Mesothelial cell of epicardium (in vitro differentiated cells): ENCODE data around the gene BRMS1L. TPM values are rescaled to one million over a fixed set of nuclear protein-coding genes. Genes with fewer than 3 reads are reported as not detected.

Experiments used
- DNase-seq, 2 experiments: peaks; one replicate each; pipeline ENCODE4 v3.0.0; 2021; ENCODE audit warnings: low spot score in 2 of 2; ENCODE audit not compliant: unreplicated experiment in 2 of 2
- H3K27ac Mint-ChIP-seq: 2 replicates; pipeline ENCODE4 v1.8.0; 2021; ENCODE audit warnings: mixed read lengths
- H3K27me3 Mint-ChIP-seq: 2 replicates; pipeline ENCODE4 v1.8.0; 2021; ENCODE audit warnings: low read depth, mixed read lengths
- H3K36me3 Mint-ChIP-seq: 2 replicates; pipeline ENCODE4 v1.8.0; 2021; ENCODE audit warnings: mixed read lengths
- H3K4me1 Mint-ChIP-seq: 2 replicates; pipeline ENCODE4 v1.8.0; 2021; ENCODE audit warnings: mixed read lengths
- H3K4me3 Mint-ChIP-seq: 2 replicates; pipeline ENCODE4 v1.8.0; 2021; ENCODE audit warnings: mild to moderate bottlenecking, moderate library complexity, mixed read lengths
- H3K9me3 Mint-ChIP-seq: 2 replicates; pipeline ENCODE4 v1.8.0; 2021; ENCODE audit warnings: mixed read lengths
- total RNA-seq: library from RNA; stranded (reverse); gene quantifications from 3 replicates; pipeline ENCODE4 v1.2.1, GENCODE V29; 2021
- TF ChIP-seq, protein P1 (sequence below): fragments of 200-600 bp; sonication (generic); IDR thresholded peaks from one replicate; pipeline ENCODE4 v1.5.0; 2021; ENCODE audit warnings: antibody characterized with exemption; ENCODE audit not compliant: unreplicated experiment

BRMS1L gene
- total RNA-seq, 1 donor from 2014 or later = 15.4 TPM

DNA sequence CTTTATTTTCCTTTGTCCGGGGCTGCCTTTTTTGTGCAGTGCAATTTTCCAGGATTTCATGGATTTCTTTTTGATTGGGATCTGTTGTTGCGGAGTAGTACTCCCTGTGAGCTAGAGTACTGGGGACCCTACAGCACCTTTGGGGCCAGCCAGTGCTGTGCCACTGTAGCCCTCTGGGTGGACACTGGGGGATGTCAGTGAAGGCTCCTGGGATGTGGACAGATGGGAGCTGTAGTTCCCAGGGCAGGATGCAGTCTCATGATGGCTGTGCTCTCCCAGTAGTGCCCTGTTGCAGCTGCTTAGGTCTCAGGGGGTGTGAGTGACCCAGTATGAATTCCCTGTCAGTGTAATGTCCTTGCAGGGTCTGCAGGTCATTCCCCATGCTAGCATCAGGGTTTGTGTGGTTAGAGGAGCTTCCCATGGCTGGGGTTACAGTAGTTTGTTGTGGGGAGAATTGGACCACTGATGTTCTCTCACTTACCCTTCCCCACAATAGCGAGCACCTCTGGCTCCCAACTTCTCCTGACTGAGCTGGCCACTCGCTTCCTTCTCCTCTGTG is 72.2 kb downstream of the BRMS1L start:
- Mint-ChIP-seq H3K27ac (no peak overlapping the region), H3K9me3 (peaks cover 34% of the 10 kb centered on the region), H3K4me1 (no peaks in the 10 kb centered on the region), H3K27me3 (peaks cover 6% of the 10 kb centered on the region), H3K36me3 (no peaks in the 10 kb centered on the region), H3K4me3 (no peak overlapping the region)
- TF ChIP-seq, protein P1, sequence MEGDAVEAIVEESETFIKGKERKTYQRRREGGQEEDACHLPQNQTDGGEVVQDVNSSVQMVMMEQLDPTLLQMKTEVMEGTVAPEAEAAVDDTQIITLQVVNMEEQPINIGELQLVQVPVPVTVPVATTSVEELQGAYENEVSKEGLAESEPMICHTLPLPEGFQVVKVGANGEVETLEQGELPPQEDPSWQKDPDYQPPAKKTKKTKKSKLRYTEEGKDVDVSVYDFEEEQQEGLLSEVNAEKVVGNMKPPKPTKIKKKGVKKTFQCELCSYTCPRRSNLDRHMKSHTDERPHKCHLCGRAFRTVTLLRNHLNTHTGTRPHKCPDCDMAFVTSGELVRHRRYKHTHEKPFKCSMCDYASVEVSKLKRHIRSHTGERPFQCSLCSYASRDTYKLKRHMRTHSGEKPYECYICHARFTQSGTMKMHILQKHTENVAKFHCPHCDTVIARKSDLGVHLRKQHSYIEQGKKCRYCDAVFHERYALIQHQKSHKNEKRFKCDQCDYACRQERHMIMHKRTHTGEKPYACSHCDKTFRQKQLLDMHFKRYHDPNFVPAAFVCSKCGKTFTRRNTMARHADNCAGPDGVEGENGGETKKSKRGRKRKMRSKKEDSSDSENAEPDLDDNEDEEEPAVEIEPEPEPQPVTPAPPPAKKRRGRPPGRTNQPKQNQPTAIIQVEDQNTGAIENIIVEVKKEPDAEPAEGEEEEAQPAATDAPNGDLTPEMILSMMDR = no peak
- DNase-seq = no peak

DNA sequence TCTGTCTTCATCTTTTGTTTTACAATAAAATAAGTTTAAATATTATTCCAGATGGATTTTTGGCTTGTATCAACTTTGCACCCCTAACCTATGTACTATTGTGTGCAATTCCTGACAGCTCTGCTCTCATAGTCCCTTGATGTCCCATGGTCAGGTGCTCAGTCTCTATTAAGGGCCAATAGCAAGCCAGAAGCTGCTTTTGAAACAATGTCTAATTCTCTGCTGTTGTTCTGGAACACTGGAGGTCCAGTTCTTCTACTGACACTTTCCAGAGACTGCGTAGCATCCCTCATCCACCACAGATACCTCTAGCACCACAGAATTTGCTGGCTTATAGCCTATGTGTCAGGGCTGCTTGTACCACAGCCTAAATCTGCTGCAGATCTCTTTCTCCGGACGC is 74.6 kb downstream of the BRMS1L start:
- DNase-seq = no peak
- Mint-ChIP-seq H3K27ac (no peak overlapping the region), H3K36me3 (no peaks in the 10 kb centered on the region), H3K27me3 (peaks cover 16% of the 10 kb centered on the region), H3K4me1 (no peaks in the 10 kb centered on the region), H3K4me3 (no peak overlapping the region), H3K9me3 (peaks cover 10% of the 10 kb centered on the region)
- TF ChIP-seq, protein P1 = no peak

DNA sequence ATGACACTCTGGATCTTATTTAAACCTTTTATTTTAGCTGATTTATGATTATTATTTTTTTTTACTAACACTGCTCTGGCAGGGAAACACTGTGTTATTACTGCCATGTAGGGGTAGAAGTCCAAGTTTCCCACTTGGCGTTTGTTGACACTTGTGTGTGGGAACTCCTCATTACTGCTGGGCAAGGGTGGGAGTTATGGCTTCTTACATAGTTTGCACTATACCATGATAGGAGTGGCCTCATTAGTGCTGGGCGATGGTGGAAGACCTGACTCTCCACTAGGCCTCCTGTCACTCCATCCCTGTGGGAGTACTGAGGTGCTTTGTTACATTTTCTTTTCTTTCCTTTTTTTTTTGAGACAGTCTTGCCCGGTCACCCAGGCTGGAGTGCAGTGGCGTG is 83.5 kb downstream of the BRMS1L start:
- Mint-ChIP-seq H3K4me1 (no peaks in the 10 kb centered on the region), H3K27ac (no peak overlapping the region), H3K27me3 (peaks cover 3% of the 10 kb centered on the region), H3K9me3 (no peaks in the 10 kb centered on the region), H3K36me3 (no peaks in the 10 kb centered on the region), H3K4me3 (no peak overlapping the region)
- no peak for DNase-seq
- TF ChIP-seq, protein P1 = no peak

DNA sequence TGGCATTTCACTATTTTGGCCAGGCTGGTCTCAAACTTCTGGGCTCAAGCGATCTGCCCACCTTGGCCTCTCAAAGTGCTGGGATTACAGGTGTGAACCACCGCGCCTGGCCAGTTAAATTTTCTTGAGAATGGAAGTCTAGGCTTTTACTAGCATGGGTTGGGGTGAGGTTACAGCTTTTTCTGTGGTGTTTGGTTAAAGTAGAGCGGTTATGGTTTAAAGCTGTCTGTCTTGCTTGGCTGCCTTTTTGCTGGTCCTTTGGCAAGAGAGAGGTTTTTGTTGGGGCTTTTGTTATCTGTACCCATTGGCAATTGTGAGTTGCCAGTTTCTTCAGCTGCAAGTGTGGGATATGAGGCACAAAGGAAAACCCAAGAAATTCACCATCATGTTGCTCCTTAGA is 84.1 kb downstream of the BRMS1L start:
- no peaks in the 10 kb centered on the region for H3K9me3 Mint-ChIP-seq
- TF ChIP-seq, protein P1 = no peak
- peaks cover 5% of the 10 kb centered on the region for H3K27me3 Mint-ChIP-seq
- no peak overlapping the region for H3K4me3 Mint-ChIP-seq
- no peaks in the 10 kb centered on the region for H3K36me3 Mint-ChIP-seq
- no peak for DNase-seq
- no peak overlapping the region for H3K27ac Mint-ChIP-seq
- no peaks in the 10 kb centered on the region for H3K4me1 Mint-ChIP-seq

DNA sequence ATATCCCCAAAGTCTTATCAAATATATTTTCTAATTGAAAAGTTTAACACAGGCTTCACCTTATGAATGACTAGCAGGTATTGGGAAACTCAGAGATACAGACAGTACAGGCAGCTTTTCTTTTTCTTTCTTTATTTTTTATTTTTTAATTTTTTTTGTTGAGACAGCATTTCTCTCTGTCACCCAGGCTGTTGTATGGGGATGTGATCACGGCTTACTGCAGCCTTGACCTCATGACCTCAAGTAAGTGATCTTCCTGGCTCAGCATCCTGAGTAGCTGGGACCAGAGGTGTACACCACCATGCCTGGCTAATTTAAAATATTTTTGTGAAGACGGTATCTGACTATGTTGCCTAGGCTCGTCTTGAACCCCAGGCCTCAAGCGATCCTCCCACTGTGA is 85.0 kb downstream of the BRMS1L start:
- H3K4me3 Mint-ChIP-seq = no peak overlapping the region
- no peak for DNase-seq

More for the DNA sequence above, 85.0 kb downstream of the BRMS1L start:
- Mint-ChIP-seq H3K4me1 (no peaks in the 10 kb centered on the region), H3K36me3 (no peaks in the 10 kb centered on the region), H3K27me3 (peaks cover 8% of the 10 kb centered on the region), H3K27ac (no peak overlapping the region), H3K9me3 (no peaks in the 10 kb centered on the region)
- TF ChIP-seq, protein P1 = no peak
